Stimulated activated CD4-positive, alpha-beta T cell treated with anti-CD3 and anti-CD28 coated beads, TNF-alpha, amount 100 ng/mL, for 24 hours (primary cell): ENCODE results near the gene NDUFB3.
"Not testable (repeated sequence)": the region's sequence is repeated elsewhere in the genome, so short reads cannot be mapped to it uniquely, and the experiment has no call there.

Source experiments
- DNase-seq, 3 experiments: peaks; one replicate each; pipeline ENCODE4 v3.0.0-alpha.2; 2020; ENCODE audit warnings: low read depth in 3 of 3

NDUFB3 gene

DNA sequence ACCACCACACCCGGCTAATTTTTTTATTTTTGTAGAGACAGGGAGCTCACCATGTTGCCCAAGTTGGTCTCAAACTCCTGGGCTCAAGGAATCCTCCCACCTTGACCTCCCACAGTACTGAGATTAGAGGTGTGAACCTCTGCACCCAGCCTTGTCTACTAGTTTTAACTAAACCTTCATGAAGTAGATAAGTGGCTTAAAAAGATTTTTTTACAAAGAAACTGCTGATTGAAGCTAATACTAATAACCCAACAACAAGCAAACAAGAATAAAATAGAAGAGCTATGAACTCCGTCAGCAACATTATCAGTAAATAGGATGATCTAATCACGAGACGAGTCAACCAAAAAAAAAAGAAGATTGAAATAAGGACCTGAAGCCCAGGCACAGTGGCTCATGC, 18.8 kb downstream of the NDUFB3 start:
- no peak for DNase-seq

DNA sequence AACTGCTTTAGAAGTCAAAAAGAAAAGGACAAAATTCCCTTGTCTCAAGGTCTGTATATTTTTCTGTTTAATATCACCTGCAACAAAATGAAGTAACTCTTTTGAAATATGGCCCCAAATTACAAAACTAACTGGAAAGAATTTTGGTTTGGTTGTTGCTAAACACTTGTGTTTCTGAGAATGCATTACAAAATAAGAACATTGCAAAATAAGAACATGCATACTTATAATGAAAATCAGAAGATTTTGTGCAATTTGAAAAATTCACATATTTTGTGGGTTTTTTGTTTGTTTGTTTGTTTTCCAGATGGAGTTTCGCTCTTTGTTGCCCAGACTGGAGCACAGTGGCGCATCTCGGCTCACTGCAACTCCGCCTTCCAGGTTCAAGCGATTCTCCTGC, 21.8 kb downstream of the NDUFB3 start:
- no peak for DNase-seq

DNA sequence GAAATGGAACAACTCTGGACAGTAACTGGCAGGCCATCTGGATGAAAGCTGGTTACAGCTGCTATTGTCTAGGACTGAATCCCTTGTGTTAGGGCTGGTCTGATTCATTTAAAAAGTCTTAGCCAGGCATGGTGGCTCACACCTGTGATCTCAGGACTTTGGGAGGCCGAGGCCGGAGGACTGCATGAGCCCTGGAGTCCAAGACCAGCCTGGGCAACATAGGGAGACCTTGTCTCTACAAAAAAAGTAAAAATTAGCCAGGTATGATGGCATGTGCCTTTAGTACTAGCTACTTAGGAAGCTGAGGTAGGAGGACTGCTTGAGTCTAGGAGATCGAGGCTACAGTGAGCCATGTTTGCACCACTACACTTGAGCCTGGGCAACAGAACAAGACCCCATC, 28.7 kb downstream of the NDUFB3 start:
- no peak for DNase-seq

DNA sequence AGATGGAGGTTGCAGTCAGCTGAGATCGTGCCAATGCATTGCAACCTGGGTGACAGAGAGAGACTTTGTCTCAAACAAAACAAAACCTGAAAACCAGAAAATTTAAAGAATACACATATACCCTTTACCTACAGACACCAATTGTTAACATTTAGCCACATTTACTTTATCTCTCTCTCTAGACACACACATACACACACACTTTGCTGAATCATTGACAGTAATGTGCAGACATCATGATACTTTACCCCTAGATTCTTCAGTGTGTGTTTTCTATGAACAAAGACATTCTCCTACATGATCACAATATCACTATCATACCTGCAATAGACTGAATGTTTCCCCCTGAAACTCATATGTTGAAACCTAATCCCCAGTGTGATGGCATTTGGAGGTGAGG, 34.0 kb downstream of the NDUFB3 start:
- no peak for DNase-seq

DNA sequence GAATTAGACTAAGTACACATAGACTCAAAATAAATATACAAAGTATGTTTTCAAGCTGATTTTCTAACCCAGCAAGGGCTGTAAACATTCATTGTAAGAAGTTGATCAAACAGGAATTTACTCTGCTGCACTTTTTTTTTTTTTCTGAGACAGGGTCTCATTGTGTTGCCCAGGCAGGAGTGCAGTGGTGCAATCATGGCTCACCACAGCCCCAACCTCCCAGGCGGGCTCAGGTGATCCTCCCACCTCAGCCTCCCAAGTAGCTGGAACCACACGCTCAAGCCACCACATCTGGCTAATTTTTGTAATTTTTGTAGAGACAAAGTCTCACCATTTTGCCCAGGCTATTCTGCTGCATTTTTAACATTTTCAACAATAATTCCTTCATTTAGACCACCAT, 35.8 kb downstream of the NDUFB3 start:
- no peak for DNase-seq

DNA sequence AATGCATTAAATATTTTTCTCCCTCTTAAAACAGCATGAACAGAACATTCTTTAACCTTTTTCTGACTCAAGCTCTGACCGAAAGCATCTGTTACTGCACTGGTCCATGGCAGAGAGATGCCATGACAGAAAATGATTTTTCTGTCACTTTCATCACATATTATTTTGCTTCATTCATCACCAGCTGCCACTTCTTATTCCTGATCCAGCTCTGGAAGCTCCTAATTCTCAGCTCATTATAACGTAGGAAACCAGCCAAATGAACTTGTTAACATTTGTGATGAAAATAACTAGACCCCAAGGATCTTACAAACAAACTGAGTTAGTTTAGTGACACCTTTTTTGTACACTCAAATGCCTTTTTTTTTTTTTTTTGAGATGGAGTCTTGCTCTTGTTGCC, 36.5 kb downstream of the NDUFB3 start:
- DNase-seq, result no peak

DNA sequence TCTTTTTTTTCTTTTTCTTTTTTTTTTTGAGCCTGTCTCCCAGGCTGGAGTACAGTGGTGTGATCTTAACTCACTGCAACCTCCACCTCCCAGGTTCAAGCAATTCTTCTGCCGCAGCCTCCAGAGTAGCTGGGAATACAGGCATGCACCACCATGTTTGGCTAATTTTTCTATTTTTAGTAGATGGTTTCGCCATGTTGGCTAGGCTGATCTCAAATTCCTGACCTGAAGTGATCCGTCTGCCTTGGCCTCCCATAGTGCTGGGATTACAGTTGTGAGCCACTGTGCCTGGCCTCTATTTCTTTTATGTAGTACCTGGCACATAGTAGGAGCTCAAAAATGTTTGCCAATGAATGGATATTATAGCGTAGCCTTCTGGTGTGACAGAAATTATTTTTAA, 37.4 kb downstream of the NDUFB3 start:
- DNase-seq, result no peak

DNA sequence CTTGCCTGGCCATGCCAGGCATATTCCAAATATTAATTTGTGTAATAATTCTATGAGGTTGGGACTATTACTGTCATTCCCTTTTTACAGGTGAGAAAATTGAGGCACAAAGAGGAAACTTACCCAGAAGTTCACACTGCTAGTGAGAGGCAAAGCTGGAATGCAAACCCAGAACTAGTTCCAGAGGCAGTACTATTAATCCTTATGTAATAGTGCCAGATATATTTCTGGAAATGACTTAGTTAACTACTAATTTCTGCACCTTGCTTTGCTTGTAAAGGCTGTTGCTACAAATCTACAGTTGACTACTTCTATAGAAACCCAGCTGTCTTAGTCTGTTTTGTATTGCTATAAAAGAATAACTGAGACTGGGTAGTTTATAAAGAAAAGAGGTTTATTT, 38.8 kb downstream of the NDUFB3 start:
- DNase-seq, result no peak

DNA sequence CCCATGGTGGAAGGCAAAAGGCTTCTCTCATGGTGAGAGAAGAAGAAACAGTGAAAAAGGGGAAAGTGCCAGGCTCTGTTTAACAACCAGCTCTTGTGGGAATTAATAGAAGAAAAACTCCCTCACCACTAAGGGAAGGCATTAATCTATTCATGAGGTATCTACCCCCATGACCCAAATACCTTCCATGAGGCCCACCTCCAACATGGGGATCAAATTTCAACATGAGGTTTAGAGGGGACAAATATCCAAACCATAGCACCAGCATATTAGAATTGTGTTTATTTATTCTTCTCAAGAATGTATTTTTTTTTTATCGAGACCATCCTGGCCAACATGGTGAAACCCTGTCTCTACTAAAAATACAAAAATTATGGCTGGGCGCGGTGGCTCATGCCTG, 39.3 kb downstream of the NDUFB3 start:
- no peak for DNase-seq

DNA sequence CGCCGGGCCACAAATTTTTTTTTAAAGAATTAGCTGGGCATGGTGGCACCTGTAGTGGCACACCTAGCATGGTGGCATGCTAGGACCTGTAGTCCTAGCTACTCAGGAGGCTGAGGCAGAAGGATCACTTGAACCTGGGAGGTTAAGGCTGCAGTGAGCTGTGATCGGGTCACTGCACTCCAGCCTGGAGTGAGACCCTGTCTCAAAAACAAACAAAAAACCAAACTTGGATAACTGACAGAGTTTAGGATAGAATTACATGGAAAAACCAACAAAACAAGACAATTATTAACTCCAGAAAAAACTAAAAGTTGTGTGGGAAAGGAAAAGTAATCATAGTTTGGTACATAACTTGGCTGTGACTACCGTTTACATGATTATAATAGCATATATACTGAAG, 42.5 kb downstream of the NDUFB3 start:
- DNase-seq, result no peak

DNA sequence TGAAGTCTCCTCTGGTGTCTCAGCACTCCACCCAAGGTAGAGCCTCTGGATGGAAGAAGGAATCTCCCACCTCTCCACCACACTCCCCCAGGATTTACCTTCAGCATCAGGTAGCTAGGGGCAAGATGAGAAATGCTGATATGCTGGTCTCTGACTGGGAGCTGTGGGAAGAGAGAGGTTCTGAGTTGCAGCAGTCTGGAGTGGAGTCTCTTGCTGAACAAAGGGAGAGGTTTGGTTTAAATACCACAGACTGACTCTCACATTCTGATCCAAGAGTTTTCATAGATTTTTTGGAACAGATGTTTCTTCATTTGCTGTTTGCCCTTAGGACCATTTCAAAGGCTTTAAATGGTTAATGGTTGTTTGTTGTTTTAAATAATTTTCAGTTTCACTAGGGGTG, 43.0 kb downstream of the NDUFB3 start:
- no peak for DNase-seq

DNA sequence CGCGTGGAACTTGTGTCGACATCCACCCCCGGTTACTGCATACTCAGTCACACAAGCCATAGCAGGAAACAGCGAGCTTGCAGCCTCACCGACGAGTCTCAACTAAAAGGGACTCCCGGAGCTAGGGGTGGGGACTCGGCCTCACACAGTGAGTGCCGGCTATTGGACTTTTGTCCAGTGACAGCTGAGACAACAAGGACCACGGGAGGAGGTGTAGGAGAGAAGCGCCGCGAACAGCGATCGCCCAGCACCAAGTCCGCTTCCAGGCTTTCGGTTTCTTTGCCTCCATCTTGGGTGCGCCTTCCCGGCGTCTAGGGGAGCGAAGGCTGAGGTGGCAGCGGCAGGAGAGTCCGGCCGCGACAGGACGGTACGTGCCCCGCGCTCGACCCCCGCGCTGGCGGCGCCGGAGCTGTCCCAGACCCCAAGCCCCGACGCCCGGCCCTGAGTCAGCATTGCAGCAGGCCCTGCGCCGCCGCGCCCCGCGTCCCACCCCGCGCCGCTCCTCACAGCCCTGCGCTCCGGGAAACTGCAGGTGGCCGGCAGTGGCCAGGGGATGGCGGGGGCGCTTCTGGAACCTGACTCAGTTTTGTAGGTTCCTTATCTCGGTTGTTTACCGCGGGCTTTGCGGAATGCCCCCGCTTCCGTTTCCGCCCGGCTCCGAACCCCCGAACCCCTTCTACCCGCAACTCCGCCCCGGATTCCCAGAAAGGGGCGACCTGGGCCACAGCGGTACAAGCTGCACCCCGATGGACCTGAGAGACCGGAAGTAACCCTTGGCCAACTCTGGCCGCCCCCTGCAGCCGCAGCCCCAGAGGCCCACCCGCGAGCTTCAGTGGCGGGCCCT, 44.5 kb downstream of the NDUFB3 start, which contains the start of gene CFLAR:
TSS of gene CFLAR (plus strand) at position 50 of the 844 bp plus-strand sequence. CDS start 13,702 bp downstream, outside the sequence.
- peak in 2 of 3 experiments; percentile 58 to 84 for DNase-seq

DNA sequence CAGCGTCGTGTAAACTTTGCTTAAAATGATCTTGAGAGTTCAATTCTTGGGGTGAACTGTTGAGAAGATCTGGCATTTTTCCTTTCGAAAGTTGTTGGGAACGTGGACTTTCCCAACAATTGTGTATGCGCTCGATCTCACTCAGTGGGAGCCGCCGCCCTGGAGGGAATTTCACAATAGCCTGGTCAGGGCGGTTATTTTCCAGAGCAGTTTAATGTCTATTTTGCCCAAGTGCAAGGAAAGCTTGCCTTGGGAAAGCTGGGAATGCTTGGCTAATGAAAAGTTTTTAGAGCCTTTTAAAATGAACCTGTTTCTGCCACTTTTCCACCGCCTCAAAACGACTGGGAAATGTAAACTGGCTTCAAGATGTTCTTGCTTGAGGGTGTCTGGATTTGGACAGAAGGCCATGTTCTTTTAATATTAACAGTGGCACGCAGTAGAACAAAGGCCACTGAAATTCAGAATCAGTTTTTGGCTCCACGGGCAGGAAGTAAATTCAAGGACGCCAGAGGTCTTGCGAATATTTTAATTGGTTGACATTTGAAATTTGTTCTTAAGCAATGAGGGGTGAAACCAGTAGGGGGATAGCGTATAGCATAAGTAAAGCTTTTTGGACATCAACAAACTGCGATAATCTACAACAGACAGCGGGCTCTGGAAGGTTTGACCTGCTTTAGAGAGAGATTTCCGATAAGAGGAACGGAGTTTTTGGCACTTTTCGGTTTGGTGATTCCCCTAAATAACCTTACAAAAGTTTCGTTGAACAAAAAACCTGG, 45.3 kb downstream of the NDUFB3 start:
- no peak for DNase-seq

DNA sequence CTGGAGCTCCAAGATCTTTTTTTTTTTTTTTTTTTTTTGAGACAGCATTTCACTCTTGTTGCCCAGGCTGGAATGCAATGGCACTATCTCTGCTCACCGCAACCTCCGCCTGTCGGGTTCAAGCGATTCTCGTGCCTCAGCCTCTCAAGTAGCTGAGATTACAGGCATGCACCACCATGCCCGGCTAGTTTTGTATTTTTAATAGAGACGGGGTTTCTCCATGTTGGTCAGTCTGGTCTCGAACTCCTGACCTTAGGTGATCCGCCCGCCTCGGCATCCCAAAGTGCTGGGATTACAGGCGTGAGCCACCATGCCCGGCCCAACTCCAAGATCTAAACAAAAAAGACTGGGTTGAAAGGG, 45.9 kb downstream of the NDUFB3 start:
- not testable (repeated sequence) for DNase-seq

DNA sequence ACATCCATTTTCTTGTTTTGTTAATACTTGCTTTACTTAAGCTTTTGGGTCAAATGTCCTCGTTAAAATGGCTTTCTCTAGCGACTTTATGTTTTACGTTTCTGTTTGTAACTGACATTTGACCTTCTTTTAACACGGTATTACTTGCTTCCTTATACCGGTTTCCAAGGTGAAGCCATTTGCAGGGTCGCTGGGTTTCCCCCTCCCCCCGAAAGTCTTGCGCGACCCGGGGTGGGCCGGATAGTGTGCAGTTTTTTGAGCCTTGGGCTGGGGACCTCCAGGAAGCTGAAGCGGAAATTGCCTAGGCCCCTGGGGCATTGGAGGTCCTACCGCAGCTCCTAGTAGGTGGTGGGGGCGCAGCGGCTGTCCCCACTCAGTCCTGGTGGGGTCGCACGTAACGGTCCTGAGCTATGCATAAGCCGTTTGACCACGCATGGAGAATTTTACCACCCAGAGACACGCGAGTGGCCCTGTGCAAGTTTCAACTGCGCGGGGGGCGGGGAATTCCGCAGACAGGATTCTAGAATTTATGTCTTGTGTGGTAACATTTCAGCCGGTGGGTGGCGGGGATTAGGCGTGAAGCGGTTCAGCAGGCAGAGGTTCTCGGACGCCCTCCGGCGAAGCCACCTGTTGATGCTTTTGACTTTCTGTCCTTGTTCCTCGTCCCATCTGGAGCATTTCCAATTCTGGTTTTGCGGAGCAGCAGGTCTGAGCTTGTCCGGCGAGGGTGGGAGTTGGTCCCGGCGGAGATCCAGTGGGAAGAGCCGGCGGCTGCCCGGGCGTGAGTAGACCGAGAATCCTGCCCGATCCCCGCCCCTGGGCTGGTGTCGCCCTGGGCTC, 46.5 kb downstream of the NDUFB3 start:
- peak; percentile 75 to 87 (median 77) for DNase-seq

DNA sequence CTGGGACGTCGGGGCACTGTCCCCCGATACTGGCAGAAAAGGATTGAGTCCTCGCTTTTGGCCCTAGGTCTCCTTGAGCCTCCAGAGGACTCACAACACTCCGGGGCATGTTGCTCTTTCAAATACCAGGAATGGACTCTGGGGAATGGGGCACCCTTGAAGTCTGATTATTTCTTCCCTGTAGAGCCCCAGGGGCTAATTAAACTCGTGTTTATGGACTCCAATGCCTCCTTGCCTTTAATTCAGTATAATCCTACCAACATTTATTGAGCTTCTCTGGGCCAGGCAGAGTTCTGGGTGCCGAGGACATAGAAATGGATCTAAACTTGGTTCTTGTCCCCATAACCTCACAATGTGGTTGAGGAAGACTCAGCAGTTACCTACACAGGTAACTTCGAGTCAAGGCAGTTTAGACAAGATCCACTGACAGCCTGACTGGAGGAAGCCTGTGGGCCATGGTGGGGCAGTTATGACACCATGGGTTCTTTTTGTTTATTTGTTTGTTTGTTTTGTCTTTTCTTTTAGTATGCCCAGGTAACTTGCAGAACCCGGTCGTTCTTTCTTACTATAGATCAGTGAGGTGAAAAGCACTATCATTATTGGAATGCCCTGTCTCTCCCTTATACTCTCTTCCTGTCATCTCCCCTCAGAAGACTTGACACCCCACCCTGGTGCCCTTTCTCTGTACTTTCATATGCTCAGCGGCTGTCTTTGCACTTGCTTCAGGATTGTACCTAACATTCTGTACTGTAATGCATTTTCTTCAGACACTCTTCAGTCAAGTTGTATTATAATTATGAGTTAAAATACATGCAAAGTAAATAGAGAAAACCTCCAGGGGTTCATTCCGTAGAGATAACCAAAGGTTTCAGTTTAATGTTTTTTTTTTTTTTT, 47.4 kb downstream of the NDUFB3 start:
- no peak for DNase-seq

DNA sequence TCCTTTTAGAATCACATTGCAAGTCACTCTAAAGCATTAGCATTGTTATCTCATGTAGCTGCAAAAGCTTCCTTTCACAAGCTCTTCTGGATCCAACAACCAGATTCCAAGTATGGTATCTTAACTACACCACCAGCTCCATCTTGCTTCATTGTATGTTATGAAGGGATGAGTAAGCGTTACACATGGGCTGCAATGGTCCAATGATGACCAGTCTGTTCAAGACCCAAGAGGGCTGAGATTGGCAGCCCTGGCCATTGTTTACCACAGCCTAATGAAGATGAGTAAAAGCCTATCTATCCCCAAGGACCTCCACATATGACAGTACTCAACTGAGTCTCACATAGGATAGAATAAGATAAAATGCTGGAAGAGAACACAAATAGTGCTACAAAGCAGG, 50.5 kb downstream of the NDUFB3 start:
- DNase-seq, result no peak

DNA sequence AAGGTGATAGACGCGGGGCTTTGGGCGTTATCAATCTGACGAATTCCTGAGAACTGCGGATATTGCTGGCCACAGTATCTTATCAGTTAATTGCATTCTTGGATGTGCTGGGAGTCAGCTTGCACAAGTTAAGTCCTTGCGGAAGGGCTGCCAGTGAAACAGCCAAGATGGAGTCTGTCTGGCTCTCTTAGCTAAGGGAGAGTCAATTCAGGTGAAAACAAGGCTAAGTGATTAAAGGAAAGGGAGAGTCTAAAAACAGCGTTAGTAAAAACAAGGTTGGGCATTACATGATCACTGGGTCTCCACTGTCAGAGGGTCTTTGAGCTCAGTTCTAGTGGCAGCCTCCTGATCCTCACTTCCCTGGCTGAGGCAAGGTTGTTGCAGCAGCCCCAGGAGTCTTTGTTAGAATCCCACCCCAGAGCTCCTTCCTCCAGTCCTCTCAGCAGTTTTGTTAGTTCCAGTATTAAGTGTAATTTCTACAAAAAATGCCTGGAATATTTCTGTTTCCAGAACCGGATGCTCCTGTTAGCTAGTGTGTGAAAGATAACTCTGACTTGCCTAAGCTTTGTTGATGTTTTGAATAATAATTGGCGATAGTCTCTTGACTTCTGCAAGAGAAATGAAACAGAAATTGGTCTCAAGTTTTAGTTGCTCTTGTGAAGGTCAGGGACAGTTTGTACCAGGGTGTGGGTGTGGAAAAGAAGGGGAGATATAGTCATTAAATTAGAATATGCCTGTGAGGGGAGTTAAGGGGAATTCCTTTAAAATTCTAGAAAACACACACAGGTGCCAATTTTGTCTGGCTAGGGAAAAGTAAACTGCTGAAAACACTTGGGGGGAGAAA, 54.7 kb downstream of the NDUFB3 start:
- no peak for DNase-seq

DNA sequence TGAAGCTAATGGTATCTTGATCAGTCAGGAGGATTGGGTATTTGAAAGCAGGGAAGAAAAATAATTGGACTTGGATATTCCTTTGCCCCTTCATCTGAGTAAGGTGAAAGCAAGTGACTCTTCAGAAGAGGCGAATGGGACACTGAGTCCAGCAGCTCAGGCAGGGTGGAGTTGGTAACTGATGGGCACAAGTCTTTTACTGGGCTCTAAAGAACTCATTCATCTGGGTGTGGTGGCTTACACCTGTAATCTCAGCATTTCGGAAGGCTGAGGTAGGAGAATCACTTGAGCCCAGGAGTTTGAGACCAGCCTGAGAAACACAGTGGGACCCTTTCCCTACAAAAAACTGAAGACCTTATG, 55.3 kb downstream of the NDUFB3 start:
- DNase-seq, result no peak

DNA sequence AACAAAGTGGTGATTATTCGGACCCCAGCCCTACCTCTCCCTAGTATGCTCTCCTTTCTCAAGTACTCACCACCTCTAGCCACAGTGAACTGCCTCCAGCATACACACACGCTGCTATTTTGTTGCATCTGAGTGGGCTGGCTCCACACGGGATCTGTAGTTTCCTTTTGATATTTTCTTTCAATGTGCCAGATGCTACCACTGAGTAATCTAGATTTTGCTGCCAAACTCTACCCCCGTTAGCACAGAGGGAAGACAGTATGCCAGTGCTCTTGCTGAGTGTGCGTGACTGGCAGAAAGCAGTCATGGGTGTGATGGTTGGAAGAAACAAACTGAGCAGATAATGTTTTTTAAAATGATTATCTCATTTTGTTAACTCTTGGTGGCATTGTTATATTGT, 55.8 kb downstream of the NDUFB3 start:
- peak in 1 of 3 experiments; percentile 49 for DNase-seq
